G401 (cell line): ENCODE data around the gene USP14. TPM values are rescaled to one million over a fixed set of nuclear protein-coding genes. Genes with fewer than 3 reads are reported as not detected.
A peak's percentile ranks its signal among the peaks of the same experiment; 100 is the strongest.

Experiments
- DNase-seq: peaks from one replicate; pipeline ENCODE4 v3.0.0-alpha.2; 2015; ENCODE audit warnings: low spot score
- in situ Hi-C: cut with HindIII; loops from 2 replicates; pipeline ENCODE4 v1.10.0; 2016; ENCODE audit warnings: low sequenced_read_pairs, mixed read lengths
- total RNA-seq: library from RNA; depleted of rRNA; stranded (reverse); fragments of >200 nt; shearing (Covaris generic); gene quantifications from 2 replicates; pipeline ENCODE4 v1.2.3, GENCODE V29; 2014

USP14 gene
- total RNA-seq, 1 experiment from 2014 or later = 28.7 TPM

GRCh38 chr18:215448-216010 lies 57.2 kb downstream of the USP14 start:
- no peak for DNase-seq
- in situ Hi-C loops = no loop called here

- in situ Hi-C loops = no loop called here
- no peak for DNase-seq
Observed at GRCh38 chr18:217532-218336, 59.4 kb downstream of the USP14 start.

GRCh38 chr18:220708-221107 lies 62.4 kb downstream of the USP14 start:
- in situ Hi-C loops = no loop called here
- no peak for DNase-seq

DNA sequence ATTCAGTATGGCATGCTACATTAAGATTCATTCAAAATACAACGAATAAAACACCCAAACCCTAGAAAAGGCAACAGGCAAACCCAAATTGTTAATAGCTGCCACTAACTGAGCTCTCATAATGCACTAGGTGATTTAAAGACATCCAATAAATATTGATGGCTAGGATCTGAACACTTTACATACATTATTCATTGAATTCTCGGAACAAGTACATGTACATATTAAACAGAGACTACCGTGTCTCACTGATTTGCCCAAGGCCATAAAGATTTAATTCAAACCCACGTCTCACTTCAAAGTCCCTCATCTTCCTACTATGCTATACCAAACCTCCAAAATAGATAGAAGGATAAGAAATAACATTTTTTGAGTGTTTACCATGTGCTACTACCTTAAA lies 67.4 kb downstream of the USP14 start:
- in situ Hi-C loops = no loop called here
- no peak for DNase-seq

DNA sequence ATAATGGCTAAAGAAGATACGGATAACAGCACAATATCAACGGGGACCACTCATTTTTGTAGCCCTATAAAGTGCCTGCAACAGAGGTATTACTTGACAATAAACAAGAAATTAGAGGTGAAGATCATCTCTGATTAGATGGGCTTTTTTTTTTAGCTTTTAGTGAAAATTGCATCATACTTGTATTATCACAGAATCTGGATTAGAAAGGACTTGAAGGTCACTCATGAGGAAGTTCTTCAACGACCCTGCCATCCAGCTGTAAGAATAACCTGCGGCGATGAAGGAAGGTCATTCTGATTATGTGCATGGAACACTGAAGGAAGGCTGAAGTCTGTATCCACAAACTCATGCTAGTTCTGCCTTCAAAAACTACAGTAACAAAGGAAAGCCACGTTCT lies 69.0 kb downstream of the USP14 start:
- DNase-seq = no peak
- in situ Hi-C loops = no loop called here

DNA sequence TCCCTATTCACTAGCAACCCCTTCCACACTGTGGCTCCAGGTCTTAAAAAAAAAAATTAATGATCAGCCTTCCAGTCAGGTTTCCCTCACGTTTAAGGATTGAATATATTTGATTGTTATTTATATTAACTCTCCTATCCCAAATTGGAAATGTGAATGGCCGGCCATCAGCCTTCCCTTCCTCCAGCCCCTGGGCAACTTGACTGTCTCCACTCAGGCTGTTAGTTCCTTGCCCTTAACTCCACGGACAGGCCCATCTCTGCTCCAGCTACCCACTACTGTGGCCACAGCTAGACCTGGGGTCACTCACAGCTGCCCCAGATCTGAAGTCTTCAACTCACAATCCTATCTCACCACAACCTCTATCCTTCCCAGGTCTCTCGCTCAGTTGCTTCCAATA lies 69.5 kb downstream of the USP14 start:
- in situ Hi-C loops = no loop called here
- no peak for DNase-seq

GRCh38 chr18:228586-228985 lies 70.2 kb downstream of the USP14 start:
- in situ Hi-C loops = no loop called here
- DNase-seq = no peak

GRCh38 chr18:231563-231962 lies 73.2 kb downstream of the USP14 start:
- DNase-seq = no peak
- in situ Hi-C loops = no loop called here

- no peak for DNase-seq
- in situ Hi-C loops = no loop called here
Observed at GRCh38 chr18:240175-240574, 81.8 kb downstream of the USP14 start.

- in situ Hi-C loops = no loop called here
- no peak for DNase-seq
Observed at GRCh38 chr18:245282-245847, 87.0 kb downstream of the USP14 start.

- DNase-seq = no peak
- in situ Hi-C loops = no loop called here
Observed at GRCh38 chr18:248053-248452, 89.7 kb downstream of the USP14 start.

DNA sequence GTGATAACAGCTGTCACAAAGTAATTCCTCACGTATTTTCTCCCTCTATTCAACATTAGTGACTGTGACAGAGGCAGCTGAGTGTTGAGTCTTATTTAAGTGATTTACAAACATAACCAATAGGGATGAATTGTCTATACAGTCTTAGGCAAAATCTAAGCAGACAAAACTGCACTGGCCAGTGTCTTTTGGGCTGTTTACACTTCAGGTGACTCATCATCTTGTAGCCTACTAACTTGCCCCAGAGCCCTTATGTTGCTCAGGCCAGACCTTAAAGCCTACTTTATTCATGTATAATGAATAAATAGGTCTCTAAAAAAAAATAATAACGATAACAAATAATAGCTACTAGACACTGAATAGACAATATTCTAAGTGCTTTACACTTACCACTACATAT lies 92.3 kb downstream of the USP14 start:
- DNase-seq = peak; percentile 22
- in situ Hi-C loops = no loop called here

DNA sequence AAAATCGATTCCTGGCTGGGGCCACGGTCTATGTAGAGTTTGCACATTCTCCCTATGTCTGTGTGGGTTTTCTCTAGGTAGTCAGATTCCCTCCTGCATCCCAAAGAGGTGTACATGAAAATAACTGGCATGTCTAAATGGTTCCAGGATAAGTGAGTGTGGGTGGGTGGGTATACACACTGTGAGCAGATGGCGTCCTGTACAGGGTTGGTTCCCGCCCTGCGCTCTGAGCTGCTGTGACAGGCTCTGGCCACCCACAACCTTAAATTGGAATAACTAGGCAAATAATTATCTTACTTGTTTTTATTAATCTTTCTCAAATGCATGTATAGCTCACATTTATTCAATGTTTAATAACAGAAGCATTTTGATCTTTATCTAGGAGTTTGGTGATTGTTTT lies 93.2 kb downstream of the USP14 start:
- in situ Hi-C loops = no loop called here
- no peak for DNase-seq

- in situ Hi-C loops = no loop called here
- DNase-seq = no peak
Observed at GRCh38 chr18:253121-253520, 94.8 kb downstream of the USP14 start.

- in situ Hi-C loops = no loop called here
Observed at GRCh38 chr18:255171-255570, 96.8 kb downstream of the USP14 start.

DNA sequence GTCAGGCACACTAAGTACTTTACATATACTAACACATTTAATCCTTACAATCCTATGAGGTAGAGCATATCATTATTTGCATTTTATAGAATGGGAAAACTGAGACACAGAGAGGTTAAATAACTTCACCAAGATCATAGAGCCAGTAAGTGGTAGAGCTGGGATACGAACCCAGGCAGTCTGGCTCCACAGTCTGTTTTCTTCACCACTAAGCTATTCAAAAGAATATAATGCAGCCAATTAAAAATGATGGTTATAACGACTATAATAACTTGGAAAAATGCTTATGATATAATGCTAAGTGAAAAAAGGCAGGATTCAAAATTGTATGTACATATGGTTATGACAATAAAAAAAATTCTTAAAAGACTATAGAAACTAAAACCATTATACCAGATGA lies 102.2 kb downstream of the USP14 start:
- in situ Hi-C loops = no loop called here
- no peak for DNase-seq

More at GRCh38 chr18:255171-255570, 96.8 kb downstream of the USP14 start:
- DNase-seq = no peak

GRCh38 chr18:261398-262073 lies 103.2 kb downstream of the USP14 start:
- in situ Hi-C loops = no loop called here

More at GRCh38 chr18:261398-262073, 103.2 kb downstream of the USP14 start:
- DNase-seq = no peak
